Activated CD4-positive, alpha-beta T cell treated with anti-CD3 and anti-CD28 coated beads, Interleukin-2, amount 50 U/mL, for 16 hours (primary cell): Measurements from ENCODE around the gene BMP6.
"Not testable (repeated sequence)": the region's sequence is repeated elsewhere in the genome, so short reads cannot be mapped to it uniquely, and the experiment has no call there.

ENCODE experiments used
- DNase-seq: peaks from one replicate; pipeline ENCODE4 v3.0.0-alpha.2; 2020

BMP6 gene

DNA sequence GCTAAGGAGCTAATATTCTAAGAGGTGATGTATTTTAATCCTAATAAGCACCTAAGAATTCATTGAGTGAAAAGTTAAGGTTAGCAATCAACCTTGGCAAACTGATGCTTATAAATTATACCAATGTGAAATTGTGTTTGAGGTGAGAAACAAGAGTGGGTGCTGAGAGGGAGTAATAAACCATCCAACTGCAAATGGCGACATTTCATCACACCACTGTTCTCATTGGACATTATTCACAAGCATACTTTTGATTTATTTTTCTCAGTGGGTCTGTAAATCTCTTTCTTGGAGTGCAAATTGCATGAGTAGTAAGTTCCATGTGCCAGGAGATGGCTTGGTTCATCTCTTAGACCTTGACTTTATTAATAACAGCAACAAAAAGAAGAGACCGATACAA, 71.5 kb downstream of the BMP6 start:
- no peak for DNase-seq

GRCh38 chr6:7798751-7799150, 72.9 kb downstream of the BMP6 start:
- no peak for DNase-seq

DNA sequence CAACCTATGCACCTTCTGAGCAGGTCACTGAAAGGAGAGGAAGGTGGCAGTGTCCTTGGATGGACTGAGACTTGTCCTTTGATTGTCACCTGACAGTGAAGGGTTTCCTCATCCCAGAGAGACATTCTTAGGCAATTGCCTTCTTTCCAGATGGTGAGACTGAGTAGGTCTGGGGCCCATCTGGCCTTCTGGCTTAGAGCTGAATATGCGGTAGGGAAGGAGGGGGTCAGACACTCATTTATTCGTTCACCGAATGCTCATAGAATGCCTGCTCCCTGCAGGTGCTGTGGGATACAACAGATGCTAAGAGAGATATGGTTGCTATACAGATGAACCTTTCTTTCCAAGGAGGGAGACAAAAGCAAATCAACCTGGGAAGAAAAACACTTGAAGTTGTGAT, 76.8 kb downstream of the BMP6 start:
- DNase-seq, result no peak

DNA sequence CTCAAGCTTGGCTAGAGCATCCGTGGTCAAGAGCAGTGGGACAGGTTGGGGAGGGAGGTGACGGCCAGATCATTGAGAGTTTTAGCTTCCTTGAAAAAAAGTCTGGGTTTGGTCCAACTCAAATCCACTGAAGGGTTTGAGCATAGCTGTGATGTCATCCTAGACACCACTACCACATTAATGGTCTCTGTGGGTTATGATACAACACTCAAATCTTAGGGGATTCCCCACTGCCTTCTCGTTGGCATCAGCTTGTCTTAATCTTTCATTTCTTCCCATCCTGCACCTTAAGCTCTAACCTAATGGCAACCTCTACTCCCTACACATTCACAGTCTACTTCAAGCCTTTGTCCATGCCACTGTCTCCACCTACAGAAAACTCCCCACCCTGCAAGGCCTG, 77.3 kb downstream of the BMP6 start:
- DNase-seq, result peak; percentile 23

- DNase-seq, result no peak
Measured at GRCh38 chr6:7805078-7805849, 79.4 kb downstream of the BMP6 start.

- no peak for DNase-seq
Measured at GRCh38 chr6:7805850-7806214, 79.9 kb downstream of the BMP6 start.

DNA sequence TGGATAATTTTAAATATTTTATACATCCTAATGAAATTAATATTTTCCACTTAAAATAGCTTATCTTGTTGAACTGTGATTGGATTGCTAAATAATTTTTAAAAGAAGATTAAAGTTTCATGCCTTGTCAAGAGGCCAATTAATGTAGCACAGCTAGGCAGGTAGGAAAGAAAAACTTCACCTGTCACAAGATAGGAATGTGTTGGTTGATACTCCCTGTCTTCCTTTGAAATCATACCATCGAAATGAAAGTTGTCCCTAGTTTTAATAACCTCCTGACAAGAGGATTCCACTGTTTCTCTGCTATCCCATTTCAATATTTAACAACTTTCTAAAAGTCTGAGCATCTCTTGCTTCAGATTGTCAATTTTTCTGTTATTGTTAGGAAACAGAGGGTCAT, 80.8 kb downstream of the BMP6 start:
- DNase-seq, result no peak

GRCh38 chr6:7809346-7809745, 83.4 kb downstream of the BMP6 start:
- no peak for DNase-seq

GRCh38 chr6:7811441-7811840, 85.5 kb downstream of the BMP6 start:
- no peak for DNase-seq

DNA sequence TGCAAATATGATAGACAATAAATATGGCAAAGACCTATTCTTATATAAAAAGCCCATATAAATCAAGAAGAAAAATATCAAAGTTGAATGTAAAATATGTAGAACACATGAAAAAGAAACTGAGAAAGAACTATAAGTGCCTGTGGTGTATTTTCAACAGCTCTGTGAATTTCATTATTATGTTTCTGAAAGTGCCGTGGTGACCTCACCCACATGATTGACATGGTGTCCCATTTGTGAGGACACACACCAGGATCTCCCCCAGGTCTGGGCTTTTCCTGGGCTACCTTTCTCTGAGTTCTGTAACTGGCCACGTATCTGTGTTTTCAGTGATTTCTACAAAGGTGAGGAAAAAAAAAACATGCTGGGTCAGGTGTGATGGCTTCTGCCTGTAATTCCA, 86.7 kb downstream of the BMP6 start:
- DNase-seq, result no peak

DNA sequence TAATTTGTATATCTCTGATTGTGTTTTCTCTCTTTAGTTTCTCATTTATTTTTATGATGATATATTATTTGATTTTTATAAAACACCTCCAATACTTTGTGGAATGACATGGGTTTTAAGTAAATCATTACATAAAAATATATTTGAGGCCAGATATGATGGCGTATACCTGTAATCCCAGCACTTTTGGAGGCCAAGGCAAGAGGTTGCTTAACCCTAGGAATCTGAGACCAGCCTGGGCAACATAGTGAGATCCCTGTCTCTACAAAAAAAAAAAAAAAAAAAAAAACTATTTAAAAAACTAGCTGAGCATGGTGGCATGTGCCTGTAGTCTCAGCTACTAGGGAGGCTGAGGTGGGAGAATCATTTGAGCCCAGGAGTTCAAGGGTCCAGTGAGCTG, 87.3 kb downstream of the BMP6 start:
- DNase-seq, result no peak

GRCh38 chr6:7813704-7814103, 87.8 kb downstream of the BMP6 start:
- no peak for DNase-seq

GRCh38 chr6:7815716-7816115, 89.8 kb downstream of the BMP6 start:
- DNase-seq, result no peak

DNA sequence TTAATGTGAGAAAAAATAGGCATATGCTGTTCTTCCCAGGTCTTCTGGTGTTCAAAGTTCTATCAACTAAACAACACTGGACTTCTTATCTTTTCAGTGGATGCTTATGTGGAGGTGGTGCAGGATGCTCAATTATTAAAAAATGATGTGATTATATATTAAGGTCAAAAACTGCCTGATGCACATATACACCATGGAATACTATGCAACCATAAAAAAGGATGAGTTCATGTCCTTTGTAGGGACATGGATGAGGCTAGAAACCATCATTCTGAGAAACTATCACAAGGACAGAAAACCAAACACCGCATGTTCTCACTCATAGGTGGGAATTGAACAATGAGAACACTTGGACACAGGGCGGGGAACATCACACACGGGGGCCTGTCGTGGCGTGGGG, 91.3 kb downstream of the BMP6 start:
- not testable (repeated sequence) for DNase-seq

DNA sequence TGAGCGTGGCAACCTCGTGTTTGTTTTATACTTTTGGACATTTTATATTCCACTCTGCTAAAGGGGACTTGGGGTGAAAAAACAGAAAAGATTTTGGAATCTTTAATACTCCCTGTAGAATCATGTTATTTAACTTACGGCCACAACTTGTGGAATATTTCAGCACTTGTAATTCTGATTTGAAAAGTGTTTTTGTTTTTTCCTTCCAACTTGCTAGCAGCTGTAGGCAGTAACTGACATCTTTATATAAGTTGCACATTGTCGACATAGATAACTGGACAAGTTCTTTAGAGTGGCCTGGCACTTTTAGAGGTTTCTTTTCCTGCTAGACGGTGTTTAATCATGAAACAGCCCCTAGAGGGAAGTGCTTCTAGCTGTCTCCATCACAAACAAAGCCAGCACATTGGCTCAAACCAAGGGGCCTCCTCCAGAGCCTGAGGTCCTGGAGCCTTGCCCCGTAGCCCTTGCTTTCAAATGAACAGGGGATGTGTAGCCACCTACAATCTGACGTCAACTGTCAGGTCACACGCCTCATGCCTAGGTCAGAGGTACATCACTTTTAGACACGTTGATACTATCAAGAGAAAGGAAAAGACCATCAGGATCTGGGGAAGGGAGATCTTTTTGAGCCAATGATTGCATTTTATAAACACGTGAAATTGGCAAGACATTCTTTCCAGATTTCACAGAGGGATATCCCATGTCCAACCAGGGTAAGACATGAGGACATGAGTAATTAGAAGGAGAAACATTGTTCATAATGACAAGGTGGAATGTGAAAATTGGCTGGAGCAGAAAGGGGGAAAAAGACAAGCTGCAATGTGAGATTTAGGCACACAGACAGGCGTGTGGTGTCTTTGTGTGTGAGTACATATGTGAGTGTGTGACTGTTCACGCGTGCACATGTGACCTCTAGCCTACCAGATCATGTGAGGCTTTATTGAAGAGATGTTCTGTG, 92.6 kb downstream of the BMP6 start:
- DNase-seq, result no peak

GRCh38 chr6:7819431-7820015, 93.6 kb downstream of the BMP6 start:
- no peak for DNase-seq

- no peak for DNase-seq
Measured at GRCh38 chr6:7820288-7820835, 94.5 kb downstream of the BMP6 start.

DNA sequence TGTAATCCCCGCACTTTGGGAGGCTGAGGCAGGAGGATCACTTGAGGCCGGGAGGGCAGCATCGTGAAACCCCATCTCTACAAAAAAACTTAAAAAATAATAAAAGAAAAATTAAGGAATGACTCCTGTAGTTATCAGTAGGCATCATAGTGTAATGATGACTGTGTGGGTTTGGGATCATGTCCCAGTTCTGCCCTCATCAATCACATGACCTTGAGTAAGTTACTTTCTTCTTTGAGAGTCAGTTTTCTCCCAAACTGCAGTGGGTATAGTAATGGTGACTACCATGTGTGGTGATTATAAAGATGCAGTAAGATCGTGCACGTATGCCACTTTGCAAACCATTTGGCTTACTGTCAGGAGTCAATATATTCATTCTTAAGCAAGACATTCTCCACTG, 95.5 kb downstream of the BMP6 start:
- DNase-seq, result no peak

- DNase-seq, result no peak
Measured at GRCh38 chr6:7823552-7823951, 97.7 kb downstream of the BMP6 start.

GRCh38 chr6:7825986-7826385, 100.1 kb downstream of the BMP6 start:
- DNase-seq, result no peak

- DNase-seq, result no peak
Measured at GRCh38 chr6:7827142-7827541, 101.2 kb downstream of the BMP6 start.

GRCh38 chr6:7828124-7828523, 102.2 kb downstream of the BMP6 start:
- DNase-seq, result no peak

- DNase-seq, result no peak
Measured at GRCh38 chr6:7832904-7833750, 107.2 kb downstream of the BMP6 start.
